Breast epithelium (tissue), 4 donors: ENCODE data around the gene DNAI7. TPM values are rescaled to one million over a fixed set of nuclear protein-coding genes. Genes with fewer than 3 reads are reported as not detected.

ENCODE experiments used
- DNase-seq, 2 donors: peaks; one replicate each; pipeline ENCODE4 v3.0.0-alpha.2; 2019; ENCODE audit warnings: low spot score in 2 of 2
- H3K27ac ChIP-seq, 2 donors: fragments of 200-600 bp; sonication (generic) in 1 of 2; one replicate each; pipeline ENCODE4 v1.5.1; 2016 to 2019; ENCODE audit warnings: mild to moderate bottlenecking in 1 of 2
- H3K27me3 ChIP-seq, 2 donors: fragments of 200-600 bp; sonication (generic) in 1 of 2; one replicate each; pipeline versions ENCODE4 v1.5.1 to v1.6.0; 2017 to 2019; ENCODE audit warnings: control low read depth in 1 of 2, mild to moderate bottlenecking in 1 of 2
- H3K36me3 ChIP-seq: fragments of 200-600 bp; one replicate; pipeline ENCODE4 v1.5.1; 2019
- H3K4me1 ChIP-seq, 2 donors: fragments of 200-600 bp; sonication (generic); one replicate each; pipeline ENCODE4 v1.5.1; 2016 to 2019; ENCODE audit warnings: control low read depth in 1 of 2
- H3K4me3 ChIP-seq, 3 donors: fragments of 200-600 bp; sonication (generic); 1 replicate in 2 of 3; 2 replicates in 1 of 3; pipeline ENCODE4 v1.5.1; 2016 to 2019; ENCODE audit warnings: mild to moderate bottlenecking in 3 of 3, moderate library complexity in 2 of 3
- H3K9me3 ChIP-seq, 2 donors: fragments of 200-600 bp; sonication (generic) in 1 of 2; one replicate each; pipeline ENCODE4 v1.5.1; 2016 to 2019; ENCODE audit warnings: control low read depth in 1 of 2
- CTCF ChIP-seq, 3 donors: fragments of 450-650 bp; IDR thresholded peaks; one replicate each; pipeline ENCODE4 v1.5.1; 2016 to 2017; ENCODE audit warnings: antibody characterized with exemption in 3 of 3, mild to moderate bottlenecking in 3 of 3, moderate library complexity in 3 of 3
- POLR2A ChIP-seq: fragments of 450-650 bp; IDR thresholded peaks from one replicate; pipeline ENCODE4 v1.6.1; 2016; ENCODE audit warnings: antibody characterized with exemption, mild to moderate bottlenecking, moderate library complexity
- POLR2AphosphoS5 ChIP-seq, 3 donors: sonication (generic); formaldehyde crosslinking; IDR thresholded peaks; one replicate each; pipeline ENCODE4 v1.6.1; 2017; ENCODE audit warnings: antibody characterized with exemption in 3 of 3
- intact Hi-C: fragments of 100-400 bp; cut with DNase I; formaldehyde crosslinking; loops from one replicate; pipeline ENCODE4 v1.15.1; 2023; ENCODE audit warnings: low total_unique reads
- total RNA-seq, 3 donors: library from RNA; depleted of rRNA; stranded (reverse); fragments of >200 nt; gene quantifications; one replicate each; pipeline ENCODE4 v1.1.0, GENCODE V29; 2016

The DNAI7 gene
- total RNA-seq, 3 donors from 2014 or later: 1.1 to 4.2 (median 2.0) TPM

- peaks cover 0 to 4% of the 10 kb centered on the region in 2 donors for H3K9me3 ChIP-seq
- no peaks in the 10 kb centered on the region for H3K27me3 ChIP-seq
- no peak for DNase-seq
- no peak overlapping the region for H3K27ac ChIP-seq
- no peaks in the 10 kb centered on the region for H3K4me1 ChIP-seq
- H3K36me3 ChIP-seq: no peaks in the 10 kb centered on the region
- TF ChIP-seq POLR2AphosphoS5 (IDR thresholded peaks at IDR 0.05): no peak
- TF ChIP-seq POLR2A: no peak
- TF ChIP-seq CTCF (IDR thresholded peaks at IDR 0.05): no peak
- intact Hi-C loops: no loop called here
- H3K4me3 ChIP-seq: no peak overlapping the region
Measured at GRCh38 chr12:25100194-25101091, 94.5 kb downstream of the DNAI7 start.

GRCh38 chr12:25099010-25099409 is 96.0 kb downstream of the DNAI7 start:
- DNase-seq: no peak
- peaks cover 0 to 10% of the 10 kb centered on the region in 2 donors for H3K9me3 ChIP-seq
- intact Hi-C loops: no loop called here

GRCh38 chr12:25089738-25090137 is 105.2 kb downstream of the DNAI7 start:
- no peaks in the 10 kb centered on the region for H3K4me1 ChIP-seq
- DNase-seq: no peak
- TF ChIP-seq CTCF (IDR thresholded peaks at IDR 0.05) (no peak), POLR2A (no peak), POLR2AphosphoS5 (IDR thresholded peaks at IDR 0.05) (no peak)
- intact Hi-C loops: no loop called here
- H3K36me3 ChIP-seq: no peaks in the 10 kb centered on the region
- H3K27ac ChIP-seq: no peak overlapping the region
- no peak overlapping the region for H3K4me3 ChIP-seq
- no peaks in the 10 kb centered on the region for H3K27me3 ChIP-seq
- H3K9me3 ChIP-seq: peaks cover 0 to 13% of the 10 kb centered on the region in 2 donors

More at GRCh38 chr12:25099010-25099409, 96.0 kb downstream of the DNAI7 start:
- H3K27me3 ChIP-seq: no peaks in the 10 kb centered on the region
- TF ChIP-seq POLR2A (no peak), CTCF (IDR thresholded peaks at IDR 0.05) (no peak), POLR2AphosphoS5 (IDR thresholded peaks at IDR 0.05) (no peak)
- H3K4me3 ChIP-seq: no peak overlapping the region
- H3K36me3 ChIP-seq: no peaks in the 10 kb centered on the region
- no peaks in the 10 kb centered on the region for H3K4me1 ChIP-seq
- H3K27ac ChIP-seq: no peak overlapping the region

- intact Hi-C loops: no loop called here
- no peak for DNase-seq
- H3K36me3 ChIP-seq: no peaks in the 10 kb centered on the region
- no peaks in the 10 kb centered on the region for H3K27me3 ChIP-seq
- H3K27ac ChIP-seq: no peak overlapping the region
- no peak for TF ChIP-seq CTCF (IDR thresholded peaks at IDR 0.05)
- TF ChIP-seq POLR2AphosphoS5 (IDR thresholded peaks at IDR 0.05): no peak
- TF ChIP-seq POLR2A: no peak
- H3K4me3 ChIP-seq: no peak overlapping the region
- no peaks in the 10 kb centered on the region for H3K9me3 ChIP-seq
- no peaks in the 10 kb centered on the region for H3K4me1 ChIP-seq
Measured at GRCh38 chr12:25087596-25087995, 107.4 kb downstream of the DNAI7 start.

GRCh38 chr12:25084816-25085215 is 110.1 kb downstream of the DNAI7 start:
- no peak for DNase-seq
- Histone ChIP-seq H3K4me1 (no peaks in the 10 kb centered on the region), H3K36me3 (no peaks in the 10 kb centered on the region), H3K9me3 (no peaks in the 10 kb centered on the region), H3K27ac (no peak overlapping the region), H3K4me3 (no peak overlapping the region), H3K27me3 (no peaks in the 10 kb centered on the region)
- intact Hi-C loops: no loop called here
- TF ChIP-seq POLR2A (no peak), CTCF (IDR thresholded peaks at IDR 0.05) (no peak), POLR2AphosphoS5 (IDR thresholded peaks at IDR 0.05) (no peak)
